Testis (tissue), 3 donors: Measurements from ENCODE around the gene GASK1A. TPM values are rescaled to one million over a fixed set of nuclear protein-coding genes. Genes with fewer than 3 reads are reported as not detected.
"Not testable (repeated sequence)": the region's sequence is repeated elsewhere in the genome, so short reads cannot be mapped to it uniquely, and the experiment has no call there.

Experiments
- DNase-seq: peaks from one replicate; pipeline ENCODE4 v3.0.0-alpha.2; 2019
- H3K27ac ChIP-seq, 2 donors: fragments of 200-600 bp; sonication (generic); one replicate each; pipeline ENCODE4 v1.5.1; 2019
- H3K27me3 ChIP-seq: fragments of 200-600 bp; sonication (generic); one replicate; pipeline ENCODE4 v1.5.1; 2019
- H3K36me3 ChIP-seq: fragments of 200-600 bp; sonication (generic); one replicate; pipeline ENCODE4 v1.5.1; 2017; ENCODE audit warnings: low read depth; ENCODE audit errors: missing control alignments
- H3K4me1 ChIP-seq: fragments of 200-600 bp; sonication (generic); one replicate; pipeline ENCODE4 v1.5.1; 2019
- H3K4me3 ChIP-seq, 2 donors: fragments of 200-600 bp; sonication (generic); one replicate each; pipeline ENCODE4 v1.5.1; 2017 to 2019
- H3K9me3 ChIP-seq: fragments of 200-600 bp; sonication (generic); one replicate; pipeline ENCODE4 v1.5.1; 2017
- POLR2A ChIP-seq: fragments of 450-650 bp; IDR thresholded peaks from one replicate; pipeline ENCODE4 v1.6.1; 2017; ENCODE audit warnings: antibody characterized with exemption, mild to moderate bottlenecking, moderate library complexity
- WGBS, 2 donors: methylation state at CpG; one replicate each; pipeline ENCODE4 v1.1.5; 2018; 5-methylcytosine and 5-hydroxymethylcytosine counted together
- intact Hi-C: fragments of 100-400 bp; cut with DNase I; formaldehyde crosslinking; loops from one replicate; pipeline ENCODE4 v1.15.1; 2023; ENCODE audit warnings: low total_unique reads
- polyA plus RNA-seq: library from polyadenylated mRNA; stranded (reverse); fragments of 350-450 nt; fragmentation: Illumina TruSeq; extraction: RNeasy Lipid Tissue Mini Kit (QIAGEN cat#74804); gene quantifications from one replicate; pipeline ENCODE4 v1.2.3, GENCODE V29; 2014; ENCODE audit warnings: low read depth, low replicate concordance; ENCODE audit not compliant: insufficient read depth
- total RNA-seq, 2 donors: library from RNA; depleted of rRNA; stranded (reverse); fragments of >200 nt; gene quantifications; one replicate each; pipeline ENCODE4 v1.2.3, GENCODE V29; 2016
- TF ChIP-seq, protein P1 (sequence below), 3 experiments: fragments of 450-650 bp in 2 of 3; fragments of 200-600 bp in 1 of 3; sonication (generic) in 1 of 3; IDR thresholded peaks; one replicate each; pipeline ENCODE4 v1.5.1; 2016 to 2019; ENCODE audit warnings: antibody characterized with exemption in 3 of 3, mild to moderate bottlenecking in 2 of 3, moderate library complexity in 1 of 3

The GASK1A gene
- total and polyA plus RNA-seq, 3 donors from 2014 or later: 6.2 to 22.2 (median 18.7) TPM

DNA sequence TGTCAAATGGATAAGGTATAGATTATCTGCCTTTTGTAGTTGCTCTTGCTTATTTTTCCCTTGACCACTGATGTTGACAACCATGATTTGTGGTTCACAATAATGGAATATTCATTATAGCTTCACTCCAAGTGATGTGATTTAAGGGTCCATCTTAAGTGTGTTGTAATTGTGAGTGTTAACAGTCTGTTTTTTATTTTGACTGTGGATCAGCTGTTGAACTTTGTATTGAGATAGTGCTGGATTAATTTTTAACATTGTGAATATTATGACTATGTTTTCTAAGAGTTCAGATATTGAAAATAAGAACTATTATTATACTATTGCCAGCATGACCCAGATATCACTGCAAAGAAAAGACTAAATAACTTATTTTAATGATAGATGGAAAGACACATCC, 8.6 kb upstream of the GASK1A start:
- H3K27ac ChIP-seq: no peak overlapping the region
- H3K9me3 ChIP-seq: no peaks in the 10 kb centered on the region
- no peak for TF ChIP-seq POLR2A
- TF ChIP-seq, protein P1, sequence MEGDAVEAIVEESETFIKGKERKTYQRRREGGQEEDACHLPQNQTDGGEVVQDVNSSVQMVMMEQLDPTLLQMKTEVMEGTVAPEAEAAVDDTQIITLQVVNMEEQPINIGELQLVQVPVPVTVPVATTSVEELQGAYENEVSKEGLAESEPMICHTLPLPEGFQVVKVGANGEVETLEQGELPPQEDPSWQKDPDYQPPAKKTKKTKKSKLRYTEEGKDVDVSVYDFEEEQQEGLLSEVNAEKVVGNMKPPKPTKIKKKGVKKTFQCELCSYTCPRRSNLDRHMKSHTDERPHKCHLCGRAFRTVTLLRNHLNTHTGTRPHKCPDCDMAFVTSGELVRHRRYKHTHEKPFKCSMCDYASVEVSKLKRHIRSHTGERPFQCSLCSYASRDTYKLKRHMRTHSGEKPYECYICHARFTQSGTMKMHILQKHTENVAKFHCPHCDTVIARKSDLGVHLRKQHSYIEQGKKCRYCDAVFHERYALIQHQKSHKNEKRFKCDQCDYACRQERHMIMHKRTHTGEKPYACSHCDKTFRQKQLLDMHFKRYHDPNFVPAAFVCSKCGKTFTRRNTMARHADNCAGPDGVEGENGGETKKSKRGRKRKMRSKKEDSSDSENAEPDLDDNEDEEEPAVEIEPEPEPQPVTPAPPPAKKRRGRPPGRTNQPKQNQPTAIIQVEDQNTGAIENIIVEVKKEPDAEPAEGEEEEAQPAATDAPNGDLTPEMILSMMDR (IDR thresholded peaks at IDR 0.05): no peak
- no peaks in the 10 kb centered on the region for H3K4me1 ChIP-seq
- no peak overlapping the region for H3K4me3 ChIP-seq
- no peaks in the 10 kb centered on the region for H3K36me3 ChIP-seq
- DNase-seq: no peak
- intact Hi-C loops: no loop called here
- no peaks in the 10 kb centered on the region for H3K27me3 ChIP-seq

DNA sequence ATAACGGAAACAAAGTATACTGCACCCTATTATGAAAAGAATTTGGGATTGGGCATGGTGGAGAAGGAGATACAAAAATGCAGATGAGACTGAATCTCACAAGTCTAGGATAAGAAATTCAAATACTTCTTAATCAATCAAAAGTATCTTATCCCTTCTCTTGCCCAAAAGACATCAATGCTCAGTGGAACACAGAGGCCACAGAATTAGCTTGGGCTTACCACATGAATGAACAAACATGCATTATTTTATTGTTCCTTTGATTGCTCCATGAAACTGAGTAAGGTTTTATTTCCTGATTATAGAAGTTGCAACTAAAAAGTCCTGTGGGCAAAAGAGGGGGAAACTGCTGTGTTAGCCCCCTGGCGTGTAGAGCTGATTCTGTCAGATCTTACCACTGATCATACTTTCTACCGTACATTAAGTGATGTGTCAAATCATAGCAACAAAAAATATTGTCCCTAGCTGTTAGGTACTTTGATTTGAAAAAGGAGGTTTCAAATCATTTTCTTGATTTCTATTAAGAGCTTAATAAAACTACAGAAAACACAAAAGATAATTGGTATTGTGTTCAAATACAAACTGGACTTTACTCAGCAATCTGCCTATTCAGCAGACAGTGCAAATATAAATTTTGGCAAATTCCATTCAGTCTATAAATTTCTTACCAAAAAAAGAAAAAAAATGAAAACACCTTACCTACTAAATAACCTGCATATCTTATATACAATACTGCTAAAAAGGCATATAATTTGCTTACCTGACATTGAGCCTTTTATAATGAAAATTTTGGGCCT, 7.9 kb upstream of the GASK1A start:
- WGBS, 2 donors: 79 to 83% methylated on average over 3 of the region's 3 CpGs
- no peak overlapping the region for H3K4me3 ChIP-seq
- TF ChIP-seq POLR2A: no peak
- TF ChIP-seq, protein P1 (IDR thresholded peaks at IDR 0.05): no peak
- intact Hi-C loops: no loop called here
- H3K27ac ChIP-seq: no peak overlapping the region
- no peak for DNase-seq
- no peaks in the 10 kb centered on the region for H3K27me3 ChIP-seq
- H3K9me3 ChIP-seq: no peaks in the 10 kb centered on the region
- H3K4me1 ChIP-seq: no peaks in the 10 kb centered on the region
- no peaks in the 10 kb centered on the region for H3K36me3 ChIP-seq

DNA sequence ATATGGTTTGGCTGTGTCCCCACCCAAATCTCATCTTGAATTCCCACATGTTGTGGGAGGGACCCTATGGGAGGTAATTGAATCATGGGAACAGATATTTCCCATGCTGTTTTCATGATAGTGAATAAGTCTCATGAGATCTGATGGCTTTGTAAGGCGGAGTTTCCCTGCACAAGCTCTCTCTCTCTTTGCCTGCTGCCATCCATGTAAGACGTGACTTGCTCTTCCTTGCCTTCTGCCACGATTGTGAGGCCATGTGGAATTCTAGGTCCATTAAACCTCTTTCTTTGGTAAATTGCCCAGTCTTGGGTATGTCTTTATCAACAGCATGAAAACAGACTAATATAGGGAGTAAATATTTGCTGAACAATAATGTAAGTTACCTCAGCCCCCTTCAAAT, 4.2 kb upstream of the GASK1A start:
- H3K9me3 ChIP-seq, intact Hi-C loops, H3K4me3 ChIP-seq, DNase-seq, H3K4me1 ChIP-seq, H3K27ac ChIP-seq, H3K36me3 ChIP-seq, H3K27me3 ChIP-seq: not testable (repeated sequence)
- WGBS, 2 donors: 94% methylated on average over 3 of the region's 3 CpGs

- no peaks in the 10 kb centered on the region for H3K27me3 ChIP-seq
- TF ChIP-seq, protein P1 (IDR thresholded peaks at IDR 0.05): no peak
- TF ChIP-seq POLR2A: no peak
- H3K4me3 ChIP-seq: no peak overlapping the region
- no peaks in the 10 kb centered on the region for H3K36me3 ChIP-seq
- H3K27ac ChIP-seq: no peak overlapping the region
- no peaks in the 10 kb centered on the region for H3K9me3 ChIP-seq
- intact Hi-C loops: no loop called here
- DNase-seq: no peak
- WGBS, 2 donors: 67 to 84% methylated on average over 2 of the region's 2 CpGs
- peaks cover 7% of the 10 kb centered on the region for H3K4me1 ChIP-seq
These were observed 3.7 kb upstream of the GASK1A start for GRCh38 chr3:42975456-42975855.

DNA sequence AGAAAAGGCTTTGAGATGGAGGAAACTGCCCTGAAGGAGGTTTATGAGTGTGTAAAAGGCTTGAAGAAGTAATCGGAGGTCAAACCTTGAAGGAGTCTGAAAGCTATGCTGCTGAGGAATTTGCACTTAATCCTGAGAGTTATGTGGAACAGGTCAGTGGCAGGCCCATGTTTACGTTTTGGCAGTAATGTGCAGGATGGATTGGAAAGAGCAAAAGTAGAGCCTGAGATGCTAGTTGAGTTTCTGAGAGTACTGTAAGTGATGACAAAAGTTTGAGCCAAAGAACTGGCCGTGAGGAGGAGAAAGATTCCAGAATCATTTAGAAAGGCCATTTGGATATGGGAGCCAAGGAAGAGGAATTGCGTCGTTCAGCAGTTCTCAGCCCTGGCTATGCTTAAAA, 3.2 kb upstream of the GASK1A start:
- Histone ChIP-seq H3K27me3 (no peaks in the 10 kb centered on the region), H3K9me3 (no peaks in the 10 kb centered on the region), H3K4me3 (no peak overlapping the region), H3K36me3 (no peaks in the 10 kb centered on the region), H3K27ac (no peak overlapping the region), H3K4me1 (peaks cover 7% of the 10 kb centered on the region)
- TF ChIP-seq, protein P1 (IDR thresholded peaks at IDR 0.05): no peak
- TF ChIP-seq POLR2A: no peak
- WGBS, 2 donors: 94 to 95% methylated on average over 5 of the region's 5 CpGs
- intact Hi-C loops: no loop called here
- no peak for DNase-seq
